VCaP (cell line): ENCODE data around the gene GLCE.

Experiments used
- H3K27ac ChIP-seq: fragments of 450-650 bp; 2 replicates; pipeline ENCODE4 v1.5.1; 2017
- CTCF ChIP-seq: fragments of 450-650 bp; conservative IDR thresholded peaks from 2 replicates; pipeline ENCODE4 v1.5.1; 2017; ENCODE audit warnings: mild to moderate bottlenecking, moderate library complexity

Gene GLCE

GRCh38 chr15:69213786-69214185 is 53.4 kb downstream of the GLCE start:
- H3K27ac ChIP-seq: no peak overlapping the region
- TF ChIP-seq CTCF: peak; percentile 52

GRCh38 chr15:69215314-69216035 is 55.0 kb downstream of the GLCE start:
- no peak overlapping the region for H3K27ac ChIP-seq
- TF ChIP-seq CTCF: no peak

- TF ChIP-seq CTCF: no peak
- no peak overlapping the region for H3K27ac ChIP-seq
Observed at GRCh38 chr15:69217381-69217780, 56.9 kb downstream of the GLCE start.

GRCh38 chr15:69219690-69220089 is 59.3 kb downstream of the GLCE start:
- no peak for TF ChIP-seq CTCF
- H3K27ac ChIP-seq: no peak overlapping the region

- H3K27ac ChIP-seq: no peak overlapping the region
- no peak for TF ChIP-seq CTCF
Observed at GRCh38 chr15:69222002-69222474, 61.6 kb downstream of the GLCE start.

- no peak overlapping the region for H3K27ac ChIP-seq
- TF ChIP-seq CTCF: no peak
Observed at GRCh38 chr15:69223083-69223813, 62.8 kb downstream of the GLCE start.

GRCh38 chr15:69224383-69224782 is 63.9 kb downstream of the GLCE start:
- TF ChIP-seq CTCF: no peak
- no peak overlapping the region for H3K27ac ChIP-seq
